ENCODE results near the gene SLC24A2. TPM values are rescaled to one million over a fixed set of nuclear protein-coding genes. Genes with fewer than 3 reads are reported as not detected.
A peak's percentile ranks its signal among the peaks of the same experiment; 100 is the strongest.

SLC24A2 gene
- total and polyA plus RNA-seq, 2 experiments from 2014 or later: 3.5 to 7.1 TPM

GRCh38 chr9:19804431-19804830, 15.6 kb upstream of the SLC24A2 start:
- H3K27ac ChIP-seq (ENCODE audit: low read depth): no peak overlapping the region
- no peak overlapping the region for H2AFZ ChIP-seq
- H3K9me2 ChIP-seq (ENCODE audit: insufficient read depth): 0 out of 2 replicates have a peak, but pooled peaks cover 4% of the 10 kb centered on the region
- H4K20me1 ChIP-seq (replicated peaks; ENCODE audit: insufficient read depth): no peaks in the 10 kb centered on the region
- peaks cover 13% of the 10 kb centered on the region; the same call in 2 of the 3 replicates for H3K36me3 Mint-ChIP-seq (ENCODE audit: low read depth)
- H3K36me3 ChIP-seq (ENCODE audit: insufficient read depth): no peaks in the 10 kb centered on the region
- peak overlapping the region; percentile 12 for H3K4me3 ChIP-seq
- no peaks in the 10 kb centered on the region for H3F3A ChIP-seq (replicated peaks; ENCODE audit: low read depth)
- no peaks in the 10 kb centered on the region for H3K27me3 ChIP-seq (ENCODE audit: insufficient read depth)
- peak overlapping the region; percentile 50 for H3K4me3 Mint-ChIP-seq
- H3K4me1 Mint-ChIP-seq: peaks cover 75% of the 10 kb centered on the region
- H3K4me1 ChIP-seq (ENCODE audit: insufficient read depth): peaks cover 74% of the 10 kb centered on the region
- no peaks in the 10 kb centered on the region for H3K79me2 ChIP-seq (replicated peaks; ENCODE audit: insufficient read depth)
- peaks cover 5% of the 10 kb centered on the region; the same call in 2 of the 3 replicates for H3K9me3 Mint-ChIP-seq
- no peak for TF ChIP-seq POLR2AphosphoS5 (IDR thresholded peaks at IDR 0.05; ENCODE audit: low read depth)
- no peak for TF ChIP-seq CREB1 (CRISPR knock-in tag; IDR thresholded peaks at IDR 0.05; ENCODE audit: low read depth)
- TF ChIP-seq, protein P1, sequence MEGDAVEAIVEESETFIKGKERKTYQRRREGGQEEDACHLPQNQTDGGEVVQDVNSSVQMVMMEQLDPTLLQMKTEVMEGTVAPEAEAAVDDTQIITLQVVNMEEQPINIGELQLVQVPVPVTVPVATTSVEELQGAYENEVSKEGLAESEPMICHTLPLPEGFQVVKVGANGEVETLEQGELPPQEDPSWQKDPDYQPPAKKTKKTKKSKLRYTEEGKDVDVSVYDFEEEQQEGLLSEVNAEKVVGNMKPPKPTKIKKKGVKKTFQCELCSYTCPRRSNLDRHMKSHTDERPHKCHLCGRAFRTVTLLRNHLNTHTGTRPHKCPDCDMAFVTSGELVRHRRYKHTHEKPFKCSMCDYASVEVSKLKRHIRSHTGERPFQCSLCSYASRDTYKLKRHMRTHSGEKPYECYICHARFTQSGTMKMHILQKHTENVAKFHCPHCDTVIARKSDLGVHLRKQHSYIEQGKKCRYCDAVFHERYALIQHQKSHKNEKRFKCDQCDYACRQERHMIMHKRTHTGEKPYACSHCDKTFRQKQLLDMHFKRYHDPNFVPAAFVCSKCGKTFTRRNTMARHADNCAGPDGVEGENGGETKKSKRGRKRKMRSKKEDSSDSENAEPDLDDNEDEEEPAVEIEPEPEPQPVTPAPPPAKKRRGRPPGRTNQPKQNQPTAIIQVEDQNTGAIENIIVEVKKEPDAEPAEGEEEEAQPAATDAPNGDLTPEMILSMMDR (conservative IDR thresholded peaks at IDR 0.05; ENCODE audit: low read depth in 2 of 2): no peak
- no peak for TF ChIP-seq STAT1 (IDR thresholded peaks at IDR 0.05; ENCODE audit: unreplicated experiment)
- TF ChIP-seq, protein P2, sequence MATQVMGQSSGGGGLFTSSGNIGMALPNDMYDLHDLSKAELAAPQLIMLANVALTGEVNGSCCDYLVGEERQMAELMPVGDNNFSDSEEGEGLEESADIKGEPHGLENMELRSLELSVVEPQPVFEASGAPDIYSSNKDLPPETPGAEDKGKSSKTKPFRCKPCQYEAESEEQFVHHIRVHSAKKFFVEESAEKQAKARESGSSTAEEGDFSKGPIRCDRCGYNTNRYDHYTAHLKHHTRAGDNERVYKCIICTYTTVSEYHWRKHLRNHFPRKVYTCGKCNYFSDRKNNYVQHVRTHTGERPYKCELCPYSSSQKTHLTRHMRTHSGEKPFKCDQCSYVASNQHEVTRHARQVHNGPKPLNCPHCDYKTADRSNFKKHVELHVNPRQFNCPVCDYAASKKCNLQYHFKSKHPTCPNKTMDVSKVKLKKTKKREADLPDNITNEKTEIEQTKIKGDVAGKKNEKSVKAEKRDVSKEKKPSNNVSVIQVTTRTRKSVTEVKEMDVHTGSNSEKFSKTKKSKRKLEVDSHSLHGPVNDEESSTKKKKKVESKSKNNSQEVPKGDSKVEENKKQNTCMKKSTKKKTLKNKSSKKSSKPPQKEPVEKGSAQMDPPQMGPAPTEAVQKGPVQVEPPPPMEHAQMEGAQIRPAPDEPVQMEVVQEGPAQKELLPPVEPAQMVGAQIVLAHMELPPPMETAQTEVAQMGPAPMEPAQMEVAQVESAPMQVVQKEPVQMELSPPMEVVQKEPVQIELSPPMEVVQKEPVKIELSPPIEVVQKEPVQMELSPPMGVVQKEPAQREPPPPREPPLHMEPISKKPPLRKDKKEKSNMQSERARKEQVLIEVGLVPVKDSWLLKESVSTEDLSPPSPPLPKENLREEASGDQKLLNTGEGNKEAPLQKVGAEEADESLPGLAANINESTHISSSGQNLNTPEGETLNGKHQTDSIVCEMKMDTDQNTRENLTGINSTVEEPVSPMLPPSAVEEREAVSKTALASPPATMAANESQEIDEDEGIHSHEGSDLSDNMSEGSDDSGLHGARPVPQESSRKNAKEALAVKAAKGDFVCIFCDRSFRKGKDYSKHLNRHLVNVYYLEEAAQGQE (IDR thresholded peaks at IDR 0.05; ENCODE audit: unreplicated experiment): no peak
- peak; percentile 95 for TF ChIP-seq NANOG (IDR thresholded peaks at IDR 0.05; ENCODE audit: borderline replicate concordance)
- TF ChIP-seq, protein P3, sequence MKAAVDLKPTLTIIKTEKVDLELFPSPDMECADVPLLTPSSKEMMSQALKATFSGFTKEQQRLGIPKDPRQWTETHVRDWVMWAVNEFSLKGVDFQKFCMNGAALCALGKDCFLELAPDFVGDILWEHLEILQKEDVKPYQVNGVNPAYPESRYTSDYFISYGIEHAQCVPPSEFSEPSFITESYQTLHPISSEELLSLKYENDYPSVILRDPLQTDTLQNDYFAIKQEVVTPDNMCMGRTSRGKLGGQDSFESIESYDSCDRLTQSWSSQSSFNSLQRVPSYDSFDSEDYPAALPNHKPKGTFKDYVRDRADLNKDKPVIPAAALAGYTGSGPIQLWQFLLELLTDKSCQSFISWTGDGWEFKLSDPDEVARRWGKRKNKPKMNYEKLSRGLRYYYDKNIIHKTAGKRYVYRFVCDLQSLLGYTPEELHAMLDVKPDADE (IDR thresholded peaks at IDR 0.05): no peak
- no peak for TF ChIP-seq ZNF462 (CRISPR knock-in tag; IDR thresholded peaks at IDR 0.05)
- TF ChIP-seq ZNF114 (CRISPR knock-in tag; IDR thresholded peaks at IDR 0.05): no peak
- H3K4me2 ChIP-seq: peak overlapping the region; percentile 54
- DNase-seq (ENCODE audit: low spot score) (no peak), ATAC-seq (no peak)
- no peaks in the 10 kb centered on the region for H3K27me3 Mint-ChIP-seq (ENCODE audit: insufficient read depth, low read depth, poor library complexity)
- peak overlapping the region; percentile 71 for H3K27ac Mint-ChIP-seq

Data from GM23338 (cell line).